Esophagus squamous epithelium (tissue), 4 donors: ENCODE measurements around the gene ZBTB38.

Experiments used
- CTCF ChIP-seq, 6 experiments: fragments of 450-650 bp in 4 of 6; fragments of 200-600 bp in 2 of 6; sonication (generic) in 2 of 6; IDR thresholded peaks; one replicate each; pipeline ENCODE4 v1.5.1; 2016 to 2019; ENCODE audit warnings: antibody characterized with exemption in 6 of 6, mild to moderate bottlenecking in 4 of 6, moderate library complexity in 4 of 6
- POLR2A ChIP-seq, 4 donors: fragments of 450-650 bp; IDR thresholded peaks; one replicate each; pipeline ENCODE4 v1.6.1; 2017; ENCODE audit warnings: antibody characterized with exemption in 4 of 4, mild to moderate bottlenecking in 4 of 4, moderate library complexity in 3 of 4

GRCh38 chr3:141367038-141367730 is 1.1 kb upstream of the ZBTB38 start:
- TF ChIP-seq POLR2A (IDR thresholded peaks at IDR 0.05) (no peak), CTCF (IDR thresholded peaks at IDR 0.05) (no peak)
